Vagina (tissue), 2 donors: ENCODE measurements around the gene C3orf22. TPM values are rescaled to one million over a fixed set of nuclear protein-coding genes. Genes with fewer than 3 reads are reported as not detected.

ENCODE experiments used
- DNase-seq, 2 donors: peaks; one replicate each; pipeline ENCODE4 v3.0.0-alpha.2; 2017; ENCODE audit errors: extremely low spot score in 2 of 2
- H3K27ac ChIP-seq: fragments of 200-600 bp; sonication (generic); one replicate; pipeline ENCODE4 v1.5.1; 2019
- H3K27me3 ChIP-seq: fragments of 200-600 bp; sonication (generic); one replicate; pipeline ENCODE4 v1.5.1; 2019
- H3K36me3 ChIP-seq, 2 donors: fragments of 200-600 bp; sonication (generic); one replicate each; pipeline ENCODE4 v1.5.1; 2017 to 2019
- H3K4me1 ChIP-seq: fragments of 200-600 bp; sonication (generic); one replicate; pipeline ENCODE4 v1.5.1; 2019
- H3K4me3 ChIP-seq, 2 donors: fragments of 200-600 bp; sonication (generic); 1 replicate in 1 of 2; 2 replicates in 1 of 2; pipeline ENCODE4 v1.5.1; 2016 to 2019
- H3K9me3 ChIP-seq: fragments of 200-600 bp; sonication (generic); one replicate; pipeline ENCODE4 v1.5.1; 2019
- POLR2A ChIP-seq, 2 donors: fragments of 450-650 bp; IDR thresholded peaks; one replicate each; pipeline ENCODE4 v1.6.1; 2017; ENCODE audit warnings: antibody characterized with exemption in 2 of 2, mild to moderate bottlenecking in 2 of 2, moderate library complexity in 2 of 2
- POLR2AphosphoS5 ChIP-seq, 2 donors: sonication (generic); formaldehyde crosslinking; IDR thresholded peaks; one replicate each; pipeline ENCODE4 v1.9.0; 2017; ENCODE audit warnings: antibody characterized with exemption in 2 of 2, mild to moderate bottlenecking in 2 of 2, low read depth in 1 of 2; ENCODE audit not compliant: insufficient read depth in 1 of 2
- intact Hi-C: fragments of 100-400 bp; cut with DNase I; formaldehyde crosslinking; loops from one replicate; pipeline ENCODE4 v1.15.1; 2023
- total RNA-seq: library from RNA; depleted of rRNA; stranded (reverse); fragments of >200 nt; gene quantifications from one replicate; pipeline ENCODE4 v1.2.3, GENCODE V29; 2016
- TF ChIP-seq, protein P1 (sequence below), 3 experiments: fragments of 450-650 bp in 2 of 3; fragments of 200-600 bp in 1 of 3; sonication (generic) in 1 of 3; IDR thresholded peaks; one replicate each; pipeline ENCODE4 v1.5.1; 2017 to 2019; ENCODE audit warnings: antibody characterized with exemption in 3 of 3, mild to moderate bottlenecking in 2 of 3, moderate library complexity in 2 of 3

C3orf22 gene
- total RNA-seq, 1 donor from 2014 or later, result not detected

- Histone ChIP-seq H3K4me3 (no peak overlapping the region), H3K4me1 (no peaks in the 10 kb centered on the region), H3K9me3 (no peaks in the 10 kb centered on the region), H3K27ac (no peak overlapping the region), H3K27me3 (no peaks in the 10 kb centered on the region), H3K36me3 (no peaks in the 10 kb centered on the region)
- intact Hi-C loops, result no loop called here
- no peak for DNase-seq
- no peak for TF ChIP-seq POLR2AphosphoS5 (IDR thresholded peaks at IDR 0.05; ENCODE audit: insufficient read depth in 1 of 2, low read depth in 1 of 2)
- TF ChIP-seq, protein P1, sequence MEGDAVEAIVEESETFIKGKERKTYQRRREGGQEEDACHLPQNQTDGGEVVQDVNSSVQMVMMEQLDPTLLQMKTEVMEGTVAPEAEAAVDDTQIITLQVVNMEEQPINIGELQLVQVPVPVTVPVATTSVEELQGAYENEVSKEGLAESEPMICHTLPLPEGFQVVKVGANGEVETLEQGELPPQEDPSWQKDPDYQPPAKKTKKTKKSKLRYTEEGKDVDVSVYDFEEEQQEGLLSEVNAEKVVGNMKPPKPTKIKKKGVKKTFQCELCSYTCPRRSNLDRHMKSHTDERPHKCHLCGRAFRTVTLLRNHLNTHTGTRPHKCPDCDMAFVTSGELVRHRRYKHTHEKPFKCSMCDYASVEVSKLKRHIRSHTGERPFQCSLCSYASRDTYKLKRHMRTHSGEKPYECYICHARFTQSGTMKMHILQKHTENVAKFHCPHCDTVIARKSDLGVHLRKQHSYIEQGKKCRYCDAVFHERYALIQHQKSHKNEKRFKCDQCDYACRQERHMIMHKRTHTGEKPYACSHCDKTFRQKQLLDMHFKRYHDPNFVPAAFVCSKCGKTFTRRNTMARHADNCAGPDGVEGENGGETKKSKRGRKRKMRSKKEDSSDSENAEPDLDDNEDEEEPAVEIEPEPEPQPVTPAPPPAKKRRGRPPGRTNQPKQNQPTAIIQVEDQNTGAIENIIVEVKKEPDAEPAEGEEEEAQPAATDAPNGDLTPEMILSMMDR (IDR thresholded peaks at IDR 0.05), result no peak
- no peak for TF ChIP-seq POLR2A (IDR thresholded peaks at IDR 0.05)
Measured at GRCh38 chr3:126545544-126545943, 13.2 kb downstream of the C3orf22 start.

DNA sequence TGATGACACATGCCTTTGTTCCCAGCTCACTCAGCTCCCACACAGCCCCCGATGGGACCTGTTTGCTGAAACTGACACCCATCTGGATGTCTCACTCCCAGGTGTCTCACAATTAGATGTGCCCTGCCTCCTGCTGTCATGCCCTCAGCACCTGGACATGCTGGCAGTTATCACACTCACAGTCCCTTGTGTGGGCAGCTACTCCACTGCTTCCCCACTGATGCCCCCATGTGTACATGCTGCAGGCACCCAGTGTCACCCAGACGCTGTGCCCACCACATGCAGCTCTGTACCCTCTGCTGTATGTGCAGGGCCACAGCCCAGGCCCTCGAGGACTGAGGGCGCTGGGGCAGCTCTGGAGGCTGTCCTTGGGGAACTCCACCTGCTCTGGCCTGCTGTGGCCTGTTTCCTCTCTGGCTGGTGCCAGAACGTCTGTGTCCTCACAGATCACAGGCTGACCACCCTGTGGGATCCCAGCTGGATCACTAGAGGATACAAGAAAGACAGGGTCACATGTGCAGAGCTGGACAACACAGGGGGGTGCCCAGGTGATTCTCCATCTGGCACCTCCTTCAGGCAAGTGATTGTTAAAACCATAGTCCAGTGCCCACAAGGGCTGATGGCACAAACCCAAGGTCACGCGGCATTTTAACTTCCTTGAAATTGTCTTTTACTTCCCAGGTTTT is 14.0 kb downstream of the C3orf22 start:
- intact Hi-C loops, result no loop called here
- Histone ChIP-seq H3K36me3 (no peaks in the 10 kb centered on the region), H3K4me3 (no peak overlapping the region), H3K27me3 (no peaks in the 10 kb centered on the region), H3K4me1 (no peaks in the 10 kb centered on the region), H3K27ac (no peak overlapping the region), H3K9me3 (no peaks in the 10 kb centered on the region)
- DNase-seq, result no peak
- TF ChIP-seq, protein P1 (IDR thresholded peaks at IDR 0.05), result no peak
- no peak for TF ChIP-seq POLR2AphosphoS5 (IDR thresholded peaks at IDR 0.05; ENCODE audit: insufficient read depth in 1 of 2, low read depth in 1 of 2)
- no peak for TF ChIP-seq POLR2A (IDR thresholded peaks at IDR 0.05)

GRCh38 chr3:126543457-126544061 is 15.2 kb downstream of the C3orf22 start:
- no peak for DNase-seq
- Histone ChIP-seq H3K9me3 (no peaks in the 10 kb centered on the region), H3K27ac (no peak overlapping the region), H3K36me3 (no peaks in the 10 kb centered on the region), H3K27me3 (no peaks in the 10 kb centered on the region), H3K4me1 (no peaks in the 10 kb centered on the region), H3K4me3 (no peak overlapping the region)
- TF ChIP-seq, protein P1 (IDR thresholded peaks at IDR 0.05), result no peak
- TF ChIP-seq POLR2AphosphoS5 (IDR thresholded peaks at IDR 0.05; ENCODE audit: insufficient read depth in 1 of 2, low read depth in 1 of 2), result no peak
- no peak for TF ChIP-seq POLR2A (IDR thresholded peaks at IDR 0.05)
- intact Hi-C loops, result no loop called here

DNA sequence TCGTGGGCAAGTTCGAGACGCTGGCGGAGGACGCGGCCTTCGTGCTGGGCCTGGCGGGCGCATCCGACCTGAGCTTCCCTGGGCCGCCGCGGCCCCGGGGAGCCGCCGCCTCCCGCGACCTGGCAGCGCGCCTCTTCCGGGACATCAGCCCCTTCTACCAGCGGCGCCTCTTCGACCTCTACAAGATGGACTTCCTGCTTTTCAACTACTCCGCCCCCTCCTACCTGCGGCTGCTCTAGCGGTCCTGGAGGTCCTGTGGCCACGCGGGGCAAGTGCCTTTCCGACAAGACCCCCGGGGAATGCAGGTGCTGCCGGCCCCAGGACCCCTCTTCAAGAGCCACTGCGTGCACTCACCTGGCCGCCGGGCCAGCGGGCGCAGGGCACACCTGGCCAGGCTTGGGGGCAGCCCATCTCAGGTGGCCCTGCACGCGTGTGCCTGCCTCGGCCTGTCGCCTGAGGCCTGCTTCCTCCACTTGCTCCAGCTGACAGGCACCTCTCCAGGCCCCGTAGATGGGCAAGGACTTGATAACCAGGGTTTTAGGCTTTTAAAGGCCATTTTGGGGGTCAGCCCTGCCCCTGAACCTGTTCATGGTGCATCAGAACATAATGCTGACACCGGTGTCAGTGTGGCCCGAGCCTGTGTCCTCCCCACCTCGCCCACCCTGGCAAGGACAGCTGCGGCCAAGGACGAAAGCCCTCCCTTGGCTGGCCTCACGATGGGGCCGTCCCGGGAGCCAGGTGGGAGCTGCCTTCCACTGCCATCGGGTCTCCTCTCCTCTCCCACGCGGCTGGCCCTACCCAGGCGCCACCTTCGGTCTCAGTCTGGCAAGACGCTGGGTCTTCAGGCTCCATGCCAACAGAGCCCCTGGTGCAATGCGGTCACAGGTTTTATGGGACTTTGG is 16.1 kb downstream of the C3orf22 start:
- Histone ChIP-seq H3K27me3 (no peaks in the 10 kb centered on the region), H3K4me1 (no peaks in the 10 kb centered on the region), H3K4me3 (no peak overlapping the region), H3K36me3 (no peaks in the 10 kb centered on the region), H3K27ac (no peak overlapping the region), H3K9me3 (no peaks in the 10 kb centered on the region)
- no peak for DNase-seq
- TF ChIP-seq, protein P1 (IDR thresholded peaks at IDR 0.05), result no peak
- TF ChIP-seq POLR2A (IDR thresholded peaks at IDR 0.05) (no peak), POLR2AphosphoS5 (IDR thresholded peaks at IDR 0.05; ENCODE audit: insufficient read depth in 1 of 2, low read depth in 1 of 2) (no peak)
- intact Hi-C loops, result no loop called here
